MCF 10A (cell line): ENCODE results near the gene CHKA. TPM values are rescaled to one million over a fixed set of nuclear protein-coding genes. Genes with fewer than 3 reads are reported as not detected.

Source experiments
- BruUV-seq: library from RNA; stranded (reverse); fragments of 400-500 nt; replicated peaks from 2 replicates; lab custom pipeline; 2021; lab: Mats Ljungman, UMichigan
- CTCF ChIA-PET: fragments of 300-600 bp; sonication (Branson Sonifier 250); formaldehyde crosslinking; extraction: SDS; loops from one replicate; lab custom pipeline; 2021; ENCODE audit warnings: antibody characterized with exemption, inconsistent platforms; lab: Yijun Ruan, JAX
- POLR2A ChIA-PET: fragments of 300-600, 350-650 bp; sonication (Branson Sonifier 250); formaldehyde crosslinking; extraction: SDS; loops from one replicate; lab custom pipeline; 2020; ENCODE audit warnings: antibody characterized with exemption, inconsistent platforms; lab: Yijun Ruan, JAX
- DNase-seq: peaks from one replicate; pipeline ENCODE4 v3.0.0-alpha.2; 2018; ENCODE audit not compliant: unreplicated experiment
- H3K27ac Mint-ChIP-seq: one replicate; pipeline ENCODE4 v1.8.0; 2022; ENCODE audit warnings: mild to moderate bottlenecking, low read depth, mixed read lengths; ENCODE audit not compliant: unreplicated experiment
- H3K27me3 Mint-ChIP-seq: one replicate; pipeline ENCODE4 v1.8.0; 2022; ENCODE audit warnings: mixed read lengths; ENCODE audit not compliant: insufficient read depth, unreplicated experiment
- H3K36me3 Mint-ChIP-seq: one replicate; pipeline ENCODE4 v1.8.0; 2022; ENCODE audit warnings: mild to moderate bottlenecking, moderate library complexity, mixed read lengths; ENCODE audit not compliant: insufficient read depth, unreplicated experiment
- H3K4me1 Mint-ChIP-seq: one replicate; pipeline ENCODE4 v1.8.0; 2022; ENCODE audit warnings: mixed read lengths; ENCODE audit not compliant: insufficient read depth, unreplicated experiment
- H3K4me3 Mint-ChIP-seq: one replicate; pipeline ENCODE4 v1.8.0; 2022; ENCODE audit warnings: mild to moderate bottlenecking, moderate library complexity, mixed read lengths; ENCODE audit not compliant: unreplicated experiment
- H3K9me3 Mint-ChIP-seq: one replicate; pipeline ENCODE4 v1.8.0; 2022; ENCODE audit warnings: mixed read lengths; ENCODE audit not compliant: unreplicated experiment
- intact Hi-C: fragments of 100-400 bp; cut with micrococcal nuclease; formaldehyde crosslinking; loops from 2 replicates; pipeline ENCODE4 v1.14.1; 2022
- total RNA-seq: library from RNA; stranded (reverse); gene quantifications from 2 replicates; pipeline ENCODE4 v1.2.3, GENCODE V29; 2022
- TF ChIP-seq, protein P1 (sequence below): fragments of 200-600 bp; IDR thresholded peaks from one replicate; pipeline ENCODE4 v1.8.0; 2022; ENCODE audit warnings: antibody characterized with exemption, mild to moderate bottlenecking; ENCODE audit not compliant: unreplicated experiment

The CHKA gene
- total RNA-seq, 1 experiment from 2014 or later, result 7.8 TPM

DNA sequence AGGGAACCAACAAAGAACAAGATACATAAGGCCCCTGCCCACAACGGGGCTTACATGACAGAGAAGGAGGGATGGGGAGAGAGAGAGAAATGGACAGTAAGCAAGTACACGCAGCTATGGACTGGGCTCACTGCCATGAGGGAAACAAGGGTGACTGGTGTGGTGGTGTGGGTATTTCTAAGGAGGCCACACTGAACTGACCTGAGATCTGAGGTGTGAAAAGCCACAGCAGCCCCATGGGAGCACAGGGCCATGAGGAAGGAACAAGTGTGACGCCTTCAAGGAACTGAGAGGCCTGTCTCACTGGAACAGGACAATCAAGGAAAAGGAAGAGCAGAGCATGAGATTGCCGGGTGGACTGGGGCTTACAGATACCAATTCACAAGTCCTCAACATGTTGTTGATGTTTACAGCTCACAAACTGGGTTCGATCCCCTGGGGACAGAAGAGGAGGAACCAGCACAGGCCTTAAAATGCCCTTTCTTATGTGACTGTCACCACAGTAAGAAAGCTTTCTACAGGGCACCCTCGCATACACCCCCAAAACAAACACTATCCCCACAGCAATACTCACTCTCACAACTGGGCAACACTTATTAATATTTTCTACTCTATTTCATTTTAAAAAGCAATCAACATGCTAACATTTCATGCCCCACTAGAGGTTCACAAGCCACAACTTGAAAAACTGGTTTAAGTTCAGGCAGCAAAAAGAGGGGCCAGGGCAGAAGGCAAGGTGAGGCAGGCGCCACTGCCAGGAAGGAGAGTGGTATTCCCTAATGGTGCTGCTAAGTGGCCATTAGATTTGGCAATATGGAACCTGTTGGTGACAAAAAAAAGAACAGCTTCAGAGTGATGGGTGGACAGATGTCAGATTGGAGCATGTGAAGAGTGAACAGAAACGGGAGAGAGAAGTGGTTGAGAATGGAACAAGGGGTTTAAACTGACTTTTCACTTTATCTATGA, 43.3 kb downstream of the CHKA start:
- no TSS peak for BruUV-seq
- TF ChIP-seq, protein P1, sequence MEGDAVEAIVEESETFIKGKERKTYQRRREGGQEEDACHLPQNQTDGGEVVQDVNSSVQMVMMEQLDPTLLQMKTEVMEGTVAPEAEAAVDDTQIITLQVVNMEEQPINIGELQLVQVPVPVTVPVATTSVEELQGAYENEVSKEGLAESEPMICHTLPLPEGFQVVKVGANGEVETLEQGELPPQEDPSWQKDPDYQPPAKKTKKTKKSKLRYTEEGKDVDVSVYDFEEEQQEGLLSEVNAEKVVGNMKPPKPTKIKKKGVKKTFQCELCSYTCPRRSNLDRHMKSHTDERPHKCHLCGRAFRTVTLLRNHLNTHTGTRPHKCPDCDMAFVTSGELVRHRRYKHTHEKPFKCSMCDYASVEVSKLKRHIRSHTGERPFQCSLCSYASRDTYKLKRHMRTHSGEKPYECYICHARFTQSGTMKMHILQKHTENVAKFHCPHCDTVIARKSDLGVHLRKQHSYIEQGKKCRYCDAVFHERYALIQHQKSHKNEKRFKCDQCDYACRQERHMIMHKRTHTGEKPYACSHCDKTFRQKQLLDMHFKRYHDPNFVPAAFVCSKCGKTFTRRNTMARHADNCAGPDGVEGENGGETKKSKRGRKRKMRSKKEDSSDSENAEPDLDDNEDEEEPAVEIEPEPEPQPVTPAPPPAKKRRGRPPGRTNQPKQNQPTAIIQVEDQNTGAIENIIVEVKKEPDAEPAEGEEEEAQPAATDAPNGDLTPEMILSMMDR, result no peak
- H3K27ac Mint-ChIP-seq, result no peak overlapping the region
- DNase-seq, result no peak
- intact Hi-C loops, result no loop called here
- H3K36me3 Mint-ChIP-seq, result no peaks in the 10 kb centered on the region
- CTCF ChIA-PET, result interaction anchor here (0.6 to 0.7 kb wide), 3 partner anchors 8 to 1359 kb away, joined by 3 to 6 read pairs (median 3); no protein-coding TSS in a partner anchor
- H3K27me3 Mint-ChIP-seq, result no peaks in the 10 kb centered on the region
- H3K4me3 Mint-ChIP-seq, result no peak overlapping the region
- H3K9me3 Mint-ChIP-seq, result no peaks in the 10 kb centered on the region
- POLR2A ChIA-PET, result no interaction called here
- H3K4me1 Mint-ChIP-seq, result peaks cover 5% of the 10 kb centered on the region

DNA sequence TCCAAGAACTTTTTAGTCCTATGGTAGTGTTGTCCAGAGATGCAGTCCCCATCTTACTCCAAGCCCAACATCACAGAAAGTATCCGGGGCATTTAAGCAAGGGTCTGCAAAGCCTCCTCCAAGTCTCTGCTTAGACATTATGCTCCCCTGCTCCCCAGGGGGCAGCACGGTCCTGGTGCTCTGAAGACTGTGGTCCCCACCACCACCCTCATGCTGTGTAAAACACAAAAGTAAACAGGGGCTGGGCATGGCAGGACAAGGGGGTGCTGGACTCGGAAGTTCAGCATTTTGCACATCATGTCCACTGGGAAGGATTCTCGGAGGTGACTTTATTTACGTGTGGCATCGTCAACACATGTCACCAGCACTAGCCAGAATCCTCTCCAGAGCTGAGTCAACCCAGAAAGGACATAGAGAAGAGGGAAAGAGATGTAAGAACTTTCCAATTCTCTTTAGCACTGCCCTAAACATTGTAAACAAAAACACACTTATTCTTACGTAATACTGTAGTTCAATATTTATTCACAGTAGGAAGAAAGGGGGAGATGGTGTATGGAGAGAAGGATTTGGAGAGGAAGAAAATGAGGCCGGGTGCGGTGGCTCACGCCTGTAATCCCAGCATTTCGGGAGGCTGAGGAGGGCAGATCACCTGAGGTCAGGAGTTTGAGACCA, 44.7 kb downstream of the CHKA start:
- no peaks in the 10 kb centered on the region for H3K36me3 Mint-ChIP-seq
- intact Hi-C loops, result no loop called here

DNA sequence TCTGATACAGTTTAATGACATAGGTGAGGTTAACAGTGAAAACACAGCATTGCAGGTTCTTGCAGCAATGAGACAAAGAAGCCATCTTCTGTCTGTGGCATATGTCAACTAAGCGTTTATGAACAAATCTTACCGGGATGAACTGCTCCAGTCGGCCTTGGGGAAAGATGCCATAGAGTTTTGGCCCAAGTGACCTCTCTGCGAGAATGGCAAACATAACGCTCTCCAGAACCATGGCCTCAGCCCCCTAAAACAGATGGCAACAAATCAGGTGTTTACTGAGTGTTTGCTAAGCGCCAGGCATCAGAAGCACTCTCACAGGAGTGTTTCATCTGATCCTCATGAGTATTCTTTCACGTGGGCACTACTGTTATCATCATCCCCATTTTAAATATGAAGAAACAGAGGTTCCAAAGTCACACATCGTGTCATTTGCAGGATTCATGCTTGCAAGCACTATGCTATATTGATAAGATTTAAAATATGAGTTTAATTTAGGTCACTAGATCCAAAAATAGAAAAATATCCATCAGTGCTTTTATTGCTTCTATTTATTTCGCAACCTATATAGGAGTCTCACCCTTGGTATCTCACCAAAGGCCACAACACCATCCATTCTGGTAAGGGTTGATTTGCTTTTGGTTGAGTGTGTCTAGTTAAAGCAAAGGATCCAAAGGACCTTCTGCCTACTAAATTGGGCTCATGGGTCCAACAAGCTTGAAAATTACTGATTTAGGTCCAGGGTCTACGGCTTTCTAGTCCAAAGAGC, 46.4 kb downstream of the CHKA start:
- Mint-ChIP-seq H3K4me3 (no peak overlapping the region), H3K27me3 (no peaks in the 10 kb centered on the region), H3K9me3 (no peaks in the 10 kb centered on the region), H3K4me1 (no peaks in the 10 kb centered on the region), H3K27ac (no peak overlapping the region), H3K36me3 (peaks cover 7% of the 10 kb centered on the region)
- intact Hi-C loops, result no loop called here
- CTCF ChIA-PET, result no interaction called here
- no peak for DNase-seq
- TF ChIP-seq, protein P1, result no peak
- BruUV-seq, result no TSS peak
- POLR2A ChIA-PET, result no interaction called here

More for the DNA sequence above, 44.7 kb downstream of the CHKA start:
- POLR2A ChIA-PET, result no interaction called here
- DNase-seq, result no peak
- no peaks in the 10 kb centered on the region for H3K27me3 Mint-ChIP-seq
- peaks cover 1% of the 10 kb centered on the region for H3K4me1 Mint-ChIP-seq
- TF ChIP-seq, protein P1, result no peak
- CTCF ChIA-PET, result no interaction called here
- no peak overlapping the region for H3K4me3 Mint-ChIP-seq
- H3K27ac Mint-ChIP-seq, result no peak overlapping the region
- no TSS peak for BruUV-seq
- H3K9me3 Mint-ChIP-seq, result no peaks in the 10 kb centered on the region
